IMR-90 (cell line): ENCODE data around the gene PTPMT1.

ENCODE experiments used
- CEBPB ChIP-seq: IDR thresholded peaks from 2 replicates; pipeline ENCODE4 v1.6.1; 2012; ENCODE audit warnings: low read depth, low read length, improper control_type of control experiment
- MAZ ChIP-seq: IDR thresholded peaks from 2 replicates; pipeline ENCODE4 v1.6.1; 2012; ENCODE audit warnings: low read depth, mild to moderate bottlenecking, low read length, improper control_type of control experiment, moderate library complexity, borderline replicate concordance
- POLR2A ChIP-seq: IDR thresholded peaks from 2 replicates; pipeline ENCODE4 v1.6.1; 2012; ENCODE audit warnings: mild to moderate bottlenecking, low read depth, low read length
- SMC3 ChIP-seq: fragments of 150-350 bp; IDR thresholded peaks from 2 replicates; pipeline ENCODE4 v1.6.1; 2016; ENCODE audit warnings: low read depth, mild to moderate bottlenecking, antibody characterized with exemption, low read length, moderate library complexity
- TF ChIP-seq, protein P1 (sequence below): conservative IDR thresholded peaks from 2 replicates; pipeline ENCODE4 v1.5.1; 2012; ENCODE audit warnings: mild to moderate bottlenecking, low read depth, low read length, improper control_type of control experiment

- TF ChIP-seq, protein P1, sequence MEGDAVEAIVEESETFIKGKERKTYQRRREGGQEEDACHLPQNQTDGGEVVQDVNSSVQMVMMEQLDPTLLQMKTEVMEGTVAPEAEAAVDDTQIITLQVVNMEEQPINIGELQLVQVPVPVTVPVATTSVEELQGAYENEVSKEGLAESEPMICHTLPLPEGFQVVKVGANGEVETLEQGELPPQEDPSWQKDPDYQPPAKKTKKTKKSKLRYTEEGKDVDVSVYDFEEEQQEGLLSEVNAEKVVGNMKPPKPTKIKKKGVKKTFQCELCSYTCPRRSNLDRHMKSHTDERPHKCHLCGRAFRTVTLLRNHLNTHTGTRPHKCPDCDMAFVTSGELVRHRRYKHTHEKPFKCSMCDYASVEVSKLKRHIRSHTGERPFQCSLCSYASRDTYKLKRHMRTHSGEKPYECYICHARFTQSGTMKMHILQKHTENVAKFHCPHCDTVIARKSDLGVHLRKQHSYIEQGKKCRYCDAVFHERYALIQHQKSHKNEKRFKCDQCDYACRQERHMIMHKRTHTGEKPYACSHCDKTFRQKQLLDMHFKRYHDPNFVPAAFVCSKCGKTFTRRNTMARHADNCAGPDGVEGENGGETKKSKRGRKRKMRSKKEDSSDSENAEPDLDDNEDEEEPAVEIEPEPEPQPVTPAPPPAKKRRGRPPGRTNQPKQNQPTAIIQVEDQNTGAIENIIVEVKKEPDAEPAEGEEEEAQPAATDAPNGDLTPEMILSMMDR, result no peak
- TF ChIP-seq POLR2A (no peak), SMC3 (no peak), CEBPB (no peak), MAZ (no peak)
These were observed 26.4 kb upstream of the PTPMT1 start for GRCh38 chr11:47538741-47539565.
